Activated CD4-positive, alpha-beta T cell treated with anti-CD3 and anti-CD28 coated beads for 24 hours (primary cell): ENCODE measurements around the gene UBE2L3.
"Not testable (repeated sequence)": the region's sequence is repeated elsewhere in the genome, so short reads cannot be mapped to it uniquely, and the experiment has no call there.

Experiments used
- DNase-seq, 2 donors: peaks; one replicate each; pipeline ENCODE4 v3.0.0-alpha.2; 2020; ENCODE audit warnings: low read depth in 2 of 2

UBE2L3 gene

DNA sequence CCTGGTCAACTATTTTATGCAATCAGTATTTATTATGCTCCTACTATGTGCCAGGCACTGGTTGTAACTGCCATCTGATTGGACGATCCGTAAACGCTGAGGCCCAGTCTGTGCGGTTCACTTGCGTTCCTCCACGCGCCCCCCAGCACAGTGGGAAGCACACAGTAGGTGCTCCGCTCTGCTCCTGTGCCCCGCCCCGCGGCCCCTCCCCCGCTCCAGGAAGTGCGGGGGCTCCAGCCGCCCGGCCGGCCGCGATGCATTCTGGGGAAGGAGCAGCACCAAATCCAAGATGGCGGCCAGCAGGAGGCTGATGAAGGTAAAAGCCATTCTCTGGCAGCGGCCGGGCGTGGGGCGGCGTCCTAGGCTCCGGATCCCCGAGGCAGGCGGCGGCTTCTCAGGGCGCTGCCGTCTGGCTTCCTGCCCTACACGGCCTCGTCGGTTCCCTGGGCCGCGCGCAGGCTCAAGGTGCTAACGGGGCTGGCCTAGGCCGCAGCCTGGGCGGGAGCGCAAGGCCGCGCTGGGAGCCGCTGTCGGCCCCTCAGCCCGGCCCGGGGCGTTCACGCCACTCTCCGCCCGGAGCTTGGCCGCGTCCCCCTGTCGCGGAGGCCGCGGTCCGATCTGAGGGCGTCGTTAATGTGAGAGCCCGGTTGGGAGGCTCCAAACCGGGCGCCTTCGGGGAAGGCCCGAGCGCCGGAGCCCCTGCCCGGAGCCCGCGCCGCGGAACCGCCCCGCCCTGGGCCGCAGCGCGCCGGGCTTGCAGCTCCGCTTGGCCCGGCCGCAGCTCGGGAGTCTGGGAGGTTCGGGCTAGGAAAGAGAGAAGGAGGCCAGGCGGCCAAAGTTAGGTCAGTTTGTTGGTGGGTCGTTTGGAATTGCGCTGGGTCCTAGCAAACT lies at the start of gene UBE2L3:
TSS of gene UBE2L3 (plus strand) at position 259 of the 891 bp plus-strand sequence. CDS start at position 290, 31 bp downstream.
- peak; percentile 74 to 82 for DNase-seq

GRCh38 chr22:21526705-21527500 lies 40.6 kb upstream of the UBE2L3 start:
- DNase-seq: not testable (repeated sequence)

GRCh38 chr22:21531525-21531924 lies 36.0 kb upstream of the UBE2L3 start:
- DNase-seq: not testable (repeated sequence)

- DNase-seq: not testable (repeated sequence)
These were observed 34.5 kb upstream of the UBE2L3 start for GRCh38 chr22:21532863-21533648.

DNA sequence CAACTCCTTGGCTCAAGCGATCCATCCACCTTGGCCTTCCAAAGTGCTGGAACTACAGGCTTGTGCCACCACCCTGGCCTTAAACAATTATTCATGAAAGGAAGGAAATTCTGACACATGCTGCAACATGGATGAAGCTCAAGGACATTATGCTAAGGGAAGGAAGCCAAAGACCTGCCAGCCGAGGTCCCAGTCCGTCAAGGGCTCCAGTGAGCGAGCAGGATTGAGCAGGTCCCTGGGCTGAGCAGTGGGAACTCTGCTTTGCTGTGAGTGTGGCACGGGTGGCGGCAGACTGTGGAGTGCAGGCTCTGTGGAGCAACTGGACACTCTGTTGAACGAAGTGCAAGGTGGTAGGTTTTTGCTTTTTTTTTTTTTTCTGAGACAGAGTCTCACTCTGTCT lies 27.7 kb upstream of the UBE2L3 start:
- DNase-seq: not testable (repeated sequence)

DNA sequence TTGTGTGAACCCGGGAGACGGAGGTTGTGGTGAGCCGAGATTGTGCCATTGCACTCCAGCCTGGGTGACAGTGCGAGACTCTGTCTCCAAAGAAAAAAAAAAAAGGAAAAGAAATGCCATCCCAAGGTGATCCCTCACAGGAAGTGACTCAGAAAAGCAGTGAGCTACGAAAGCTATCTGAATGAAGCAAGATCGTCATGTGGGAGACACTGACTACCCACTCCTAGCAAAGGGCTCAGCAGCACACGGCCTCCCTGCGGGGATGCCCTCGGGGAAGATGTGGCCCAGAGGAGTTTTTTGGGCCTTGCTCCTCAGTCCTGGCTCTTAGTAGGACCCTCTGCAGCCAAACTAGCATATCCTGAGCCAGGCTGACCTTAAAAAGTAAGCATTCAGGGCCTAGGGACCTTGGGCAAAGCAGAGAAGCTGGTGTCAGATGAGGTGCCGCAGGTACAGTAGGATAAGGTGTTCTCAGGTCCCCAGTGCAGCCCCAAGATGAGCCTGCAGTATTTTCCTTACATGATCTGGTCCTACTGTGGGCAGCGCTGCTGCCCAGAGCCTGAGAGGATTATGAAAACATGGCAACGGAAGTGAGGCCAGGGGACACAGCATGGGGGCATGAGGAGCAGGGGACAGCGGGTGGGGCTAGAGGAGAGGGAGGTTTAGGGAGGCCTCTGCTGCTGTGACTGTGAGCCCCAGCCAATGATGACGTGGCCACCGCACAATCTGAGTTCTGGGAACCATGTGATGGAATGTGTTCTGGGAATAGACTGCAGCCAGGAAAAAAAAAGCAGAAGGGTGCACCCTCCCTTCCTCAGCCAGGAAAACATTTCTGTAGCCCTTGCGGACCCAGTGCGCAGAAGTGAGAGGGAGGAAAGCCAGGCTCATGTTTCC lies 22.8 kb upstream of the UBE2L3 start:
- not testable (repeated sequence) for DNase-seq

DNA sequence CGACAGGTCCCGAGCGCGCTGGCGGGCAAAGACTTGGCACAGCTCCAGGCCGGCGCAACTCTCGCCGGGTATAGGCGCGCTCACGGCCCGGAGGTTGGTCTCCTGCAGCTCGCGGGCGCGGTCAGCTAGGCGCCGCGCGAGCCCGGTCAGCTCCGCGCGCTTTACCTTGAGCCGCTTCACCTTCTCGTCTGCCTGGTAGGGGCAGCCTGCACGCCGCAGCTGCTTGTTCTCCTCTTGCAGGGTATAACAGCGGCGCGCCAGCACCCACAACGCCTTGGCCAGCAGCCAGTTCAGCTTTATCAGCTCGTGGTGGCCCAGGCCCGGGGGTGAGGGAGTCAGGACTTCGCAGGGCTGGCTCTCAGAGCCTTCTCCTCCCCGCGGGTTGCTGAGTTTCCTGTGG lies 18.0 kb upstream of the UBE2L3 start:
- DNase-seq: not testable (repeated sequence)

DNA sequence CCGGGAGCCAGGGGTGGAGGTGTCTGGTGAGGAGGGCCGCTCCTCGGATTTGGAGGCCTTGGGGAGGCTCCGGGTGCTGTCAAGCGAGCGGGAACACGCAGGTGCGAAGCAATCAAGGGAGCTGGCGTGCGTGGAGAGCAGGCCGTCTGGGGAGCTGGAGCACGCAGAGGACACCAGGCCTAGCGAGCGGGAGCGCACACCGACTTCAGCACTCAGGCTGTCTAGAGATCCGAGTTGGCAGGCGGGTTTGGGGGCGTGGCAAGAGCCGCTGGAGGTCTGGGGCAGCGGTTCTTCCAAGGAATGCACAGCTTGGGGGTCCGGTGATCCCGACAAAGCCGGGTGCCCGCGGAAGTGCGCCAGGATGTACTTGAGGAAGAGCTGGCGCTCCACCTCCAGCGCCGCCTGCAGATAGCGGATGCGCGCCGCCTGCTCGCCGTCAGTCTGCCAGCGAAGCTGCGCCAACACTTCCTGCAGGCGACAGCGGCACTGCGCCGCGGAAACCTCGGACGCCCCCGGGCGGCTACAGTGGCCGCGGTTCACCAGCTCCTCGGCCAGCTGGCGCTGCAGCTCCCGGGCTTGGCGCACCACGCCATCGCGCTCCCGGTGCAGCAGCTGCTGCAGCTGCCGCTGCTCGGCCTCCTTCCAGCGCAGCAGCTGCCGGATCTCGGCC lies 17.4 kb upstream of the UBE2L3 start:
- DNase-seq: not testable (repeated sequence)

- not testable (repeated sequence) for DNase-seq
These were observed 16.9 kb upstream of the UBE2L3 start for GRCh38 chr22:21550678-21551047.

DNA sequence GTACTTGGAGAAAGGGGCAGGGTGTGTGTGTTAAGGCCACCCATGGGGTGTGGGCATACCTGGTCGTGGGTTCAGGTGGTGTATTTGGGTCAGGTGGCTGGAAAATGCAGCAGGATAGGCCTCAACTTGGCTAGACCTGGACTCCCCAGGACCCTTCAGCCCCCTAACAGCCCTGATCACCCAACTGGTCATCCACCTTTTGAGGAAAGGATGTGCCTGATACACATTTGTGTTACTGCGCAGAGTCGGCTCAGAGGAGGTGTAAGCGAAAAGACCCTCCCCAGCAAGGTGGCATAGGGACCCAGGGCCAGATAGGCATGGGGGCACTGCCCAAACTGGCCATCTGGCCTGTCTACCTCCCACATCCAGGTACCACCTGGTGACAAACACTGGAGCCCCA lies 16.2 kb upstream of the UBE2L3 start, which contains the start of gene RIMBP3C:
TSS of gene RIMBP3C (minus strand) at position 101 of the 400 bp plus-strand sequence. CDS start 485 bp downstream, outside the sequence.
- DNase-seq: not testable (repeated sequence)

- not testable (repeated sequence) for DNase-seq
These were observed 8.0 kb upstream of the UBE2L3 start for GRCh38 chr22:21559345-21560125.

DNA sequence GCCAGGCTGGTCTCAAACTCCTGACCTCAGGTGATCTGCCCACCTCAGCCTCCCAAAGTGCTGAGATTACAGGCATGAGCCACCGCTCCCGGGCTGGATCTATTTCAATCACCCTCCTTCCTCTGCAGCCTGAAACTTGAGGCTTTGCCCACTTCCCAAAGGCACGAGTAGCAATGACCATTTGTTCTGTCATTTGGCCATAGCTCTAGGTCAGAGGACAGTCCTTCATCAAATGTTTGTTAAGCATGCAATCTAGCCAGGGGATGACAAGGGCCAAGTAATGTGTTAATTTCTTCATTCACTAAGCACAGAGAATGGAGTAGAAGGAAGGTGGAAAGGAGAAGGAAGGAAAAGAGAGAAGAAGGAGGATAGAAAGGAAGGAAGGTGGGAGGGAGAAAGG lies 6.9 kb upstream of the UBE2L3 start:
- not testable (repeated sequence) for DNase-seq

DNA sequence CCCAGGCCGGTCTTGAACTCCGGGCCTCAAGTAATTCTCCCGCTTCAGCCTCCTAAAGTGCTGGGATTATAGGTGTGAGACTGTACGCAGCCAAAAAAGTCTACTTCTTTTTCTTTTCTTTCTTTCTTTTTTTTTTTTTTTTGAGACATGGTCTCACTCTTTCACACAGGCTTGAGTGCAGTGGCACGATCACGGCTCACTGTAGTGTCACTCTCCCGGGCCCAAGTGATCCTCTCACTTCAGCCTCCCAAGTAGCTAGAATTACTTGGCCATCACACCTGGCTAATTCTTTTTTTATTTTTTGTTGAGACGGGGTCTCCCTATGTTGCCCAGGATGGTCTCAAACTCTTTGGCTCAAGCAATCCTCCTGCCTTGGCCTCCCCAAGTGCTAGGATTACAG lies 3.6 kb upstream of the UBE2L3 start:
- DNase-seq: no peak

DNA sequence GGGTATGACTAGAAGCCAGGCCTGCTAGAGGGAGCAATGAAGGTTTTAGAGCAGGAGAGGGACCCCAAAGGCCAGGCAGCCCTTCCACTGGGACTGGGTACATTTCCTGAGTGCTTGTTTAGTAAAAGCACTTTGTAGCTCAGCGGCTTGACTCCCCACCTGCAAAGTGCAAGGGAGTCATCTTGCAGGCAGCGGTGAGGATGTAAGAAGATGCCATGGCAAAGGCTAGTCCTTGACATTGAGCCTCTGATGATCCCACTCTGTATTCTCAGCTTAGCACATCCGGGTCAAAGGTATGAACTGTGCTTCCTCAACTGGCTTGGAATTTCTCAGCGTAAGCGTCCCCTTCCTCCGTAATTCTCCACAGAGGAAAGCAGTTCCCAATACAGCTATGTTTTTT lies 3.1 kb upstream of the UBE2L3 start:
- no peak for DNase-seq

DNA sequence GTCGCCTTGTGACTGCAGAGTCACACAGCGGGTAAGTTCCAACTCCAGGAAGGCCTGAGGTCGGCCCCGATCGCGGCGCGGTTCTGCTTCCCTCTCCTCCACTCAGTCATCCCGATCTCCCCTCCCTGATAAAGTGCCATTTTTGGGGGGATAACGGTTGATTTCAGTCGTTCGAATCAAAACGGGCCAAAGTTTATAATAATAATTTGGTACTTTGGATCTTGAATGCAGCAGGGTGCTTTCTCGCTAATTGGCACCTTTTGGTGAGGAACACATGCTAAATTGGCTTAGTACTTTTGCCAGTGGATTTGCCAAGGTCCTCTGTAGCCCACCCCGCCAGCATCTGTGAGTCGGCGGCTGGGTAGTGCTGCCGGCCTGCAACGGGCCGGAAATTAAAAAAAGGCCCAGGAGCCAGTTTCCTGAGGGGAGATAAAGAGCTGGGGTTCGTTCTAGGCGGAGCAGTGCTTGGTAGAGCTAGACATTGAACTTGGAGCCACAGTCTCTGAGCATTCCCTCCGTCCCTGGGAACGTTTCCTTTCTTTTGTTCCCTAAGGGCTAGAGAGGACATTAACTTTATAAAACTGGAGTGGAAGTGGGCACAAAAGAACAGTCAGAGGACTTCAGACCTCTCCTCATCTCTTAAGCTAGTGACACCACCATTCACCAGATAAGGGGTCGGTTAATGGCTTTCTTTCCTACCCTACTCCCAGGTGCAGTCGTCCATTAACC lies 997 bp downstream of the UBE2L3 start:
- no peak for DNase-seq

DNA sequence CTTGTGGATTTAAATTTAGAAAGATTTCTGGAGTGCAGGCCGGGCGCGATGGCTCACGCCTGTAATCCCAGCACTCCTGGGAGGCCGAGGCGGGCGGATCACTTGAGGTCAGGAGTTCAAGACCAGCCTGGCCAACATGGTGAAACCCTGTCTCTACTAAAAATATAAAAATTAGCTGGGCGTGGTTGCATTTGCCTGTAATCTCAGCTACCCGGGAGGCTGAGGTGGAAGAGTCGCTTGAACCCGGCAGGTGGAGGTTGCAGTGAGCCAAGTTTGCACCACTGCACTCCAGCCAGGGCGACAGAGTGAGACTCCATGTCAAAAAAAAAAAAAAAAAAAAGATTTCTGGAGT lies 1.5 kb downstream of the UBE2L3 start:
- not testable (repeated sequence) for DNase-seq

GRCh38 chr22:21569459-21570170 lies 2.1 kb downstream of the UBE2L3 start:
- DNase-seq: no peak

- no peak for DNase-seq
These were observed 2.9 kb downstream of the UBE2L3 start for GRCh38 chr22:21570398-21570797.
